ENCODE data around the gene SNAI1. TPM values are rescaled to one million over a fixed set of nuclear protein-coding genes. Genes with fewer than 3 reads are reported as not detected.
"Not testable (repeated sequence)": the region's sequence is repeated elsewhere in the genome, so short reads cannot be mapped to it uniquely, and the experiment has no call there.

The SNAI1 gene
- total RNA-seq, 1 experiment from 2014 or later, result 5.4 TPM

- Histone ChIP-seq H3K4me1 (ENCODE audit: insufficient read depth, low read length) (peaks cover 7% of the 10 kb centered on the region; the same call in 1 of the 2 replicates), H3K4me2 (ENCODE audit: low read length) (no peak overlapping the region), H3K4me3 (ENCODE audit: low read length) (no peak overlapping the region), H3K36me3 (ENCODE audit: low read depth, low read length) (no peaks in the 10 kb centered on the region), H2AFZ (ENCODE audit: low read length) (no peak overlapping the region), H3K27me3 (ENCODE audit: low read length) (no peaks in the 10 kb centered on the region), H3K9me2 (replicated peaks; ENCODE audit: low read length) (no peaks in the 10 kb centered on the region), H3K27ac (ENCODE audit: low read length) (no peak overlapping the region), H3K9ac (ENCODE audit: low read length) (no peak overlapping the region), H3F3A (ENCODE audit: low read length, unreplicated experiment) (no peaks in the 10 kb centered on the region), H3K9me3 (ENCODE audit: low read length) (no peaks in the 10 kb centered on the region), H3K79me2 (ENCODE audit: low read length) (no peaks in the 10 kb centered on the region), H4K20me1 (ENCODE audit: low read length) (no peaks in the 10 kb centered on the region)
- ChIA-PET POLR2A (ENCODE audit: unreplicated experiment) (no interaction called here), CTCF (interaction anchor here (1.3 kb wide), 1 partner anchor 81 kb away, joined by 7 read pairs; no protein-coding TSS in a partner anchor)
- TF ChIP-seq CTCF (conservative IDR thresholded peaks at IDR 0.05; ENCODE audit: low read depth, low read length) (no peak), EZH2 (IDR thresholded peaks at IDR 0.05; ENCODE audit: low read length, unreplicated experiment) (no peak), EZH2phosphoT487 (IDR thresholded peaks at IDR 0.05; ENCODE audit: borderline replicate concordance, low read length) (no peak)
- no peak for ATAC-seq
- DNase-seq, result no peak
- no TSS peak for BruUV-seq (replicated peaks)
- intact Hi-C loops (cut with micrococcal nuclease), result no loop called here
Observed at GRCh38 chr20:49990271-49990720, 7.5 kb downstream of the SNAI1 start.

DNA sequence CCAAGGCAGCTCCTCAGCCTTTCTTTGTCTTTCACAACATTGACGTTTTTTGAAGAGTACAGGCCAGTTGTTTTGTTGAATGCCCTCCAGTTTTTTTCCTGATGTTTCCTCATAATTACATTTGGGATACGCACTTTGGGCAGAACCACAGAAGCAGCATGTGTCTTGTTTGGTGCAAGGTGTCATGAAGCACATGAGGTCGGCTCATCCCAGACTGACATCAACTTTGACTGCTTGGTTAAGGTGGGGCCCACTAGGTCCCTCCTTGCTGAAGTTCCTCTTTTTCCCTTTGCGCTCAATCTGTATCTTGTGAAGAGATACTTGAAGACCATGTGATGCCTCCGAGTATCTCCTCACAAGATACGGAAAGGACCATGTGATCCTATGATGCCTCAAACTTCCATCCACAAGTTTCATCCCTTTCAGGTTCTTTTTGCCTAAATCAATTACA lies 10.5 kb downstream of the SNAI1 start:
- Histone ChIP-seq H3K4me1 (ENCODE audit: insufficient read depth, low read length) (no peaks in the 10 kb centered on the region), H3F3A (ENCODE audit: low read length, unreplicated experiment) (no peaks in the 10 kb centered on the region), H3K9me2 (replicated peaks; ENCODE audit: low read length) (no peaks in the 10 kb centered on the region), H3K36me3 (ENCODE audit: low read depth, low read length) (no peaks in the 10 kb centered on the region), H2AFZ (ENCODE audit: low read length) (no peak overlapping the region), H4K20me1 (ENCODE audit: low read length) (no peaks in the 10 kb centered on the region), H3K79me2 (ENCODE audit: low read length) (no peaks in the 10 kb centered on the region), H3K9ac (ENCODE audit: low read length) (no peak overlapping the region), H3K4me3 (ENCODE audit: low read length) (no peak overlapping the region), H3K27ac (ENCODE audit: low read length) (no peak overlapping the region), H3K4me2 (ENCODE audit: low read length) (no peak overlapping the region), H3K27me3 (ENCODE audit: low read length) (no peaks in the 10 kb centered on the region), H3K9me3 (ENCODE audit: low read length) (no peaks in the 10 kb centered on the region)
- ChIA-PET POLR2A (ENCODE audit: unreplicated experiment) (no interaction called here), CTCF (no interaction called here)
- intact Hi-C loops (cut with micrococcal nuclease), result no loop called here
- ATAC-seq, result no peak
- TF ChIP-seq EZH2 (IDR thresholded peaks at IDR 0.05; ENCODE audit: low read length, unreplicated experiment) (no peak), CTCF (conservative IDR thresholded peaks at IDR 0.05; ENCODE audit: low read depth, low read length) (no peak), EZH2phosphoT487 (IDR thresholded peaks at IDR 0.05; ENCODE audit: borderline replicate concordance, low read length) (no peak)
- DNase-seq, result no peak
- BruUV-seq (replicated peaks), result no TSS peak

- DNase-seq (no peak), ATAC-seq (no peak)
- no peaks in the 10 kb centered on the region for H3F3A ChIP-seq (ENCODE audit: low read length, unreplicated experiment)
- no peak for TF ChIP-seq EZH2phosphoT487 (IDR thresholded peaks at IDR 0.05; ENCODE audit: borderline replicate concordance, low read length)
- TF ChIP-seq EZH2 (IDR thresholded peaks at IDR 0.05; ENCODE audit: low read length, unreplicated experiment), result no peak
- TF ChIP-seq CTCF (conservative IDR thresholded peaks at IDR 0.05; ENCODE audit: low read depth, low read length), result no peak
- CTCF ChIA-PET, result no interaction called here
- POLR2A ChIA-PET (ENCODE audit: unreplicated experiment), result no interaction called here
- no peak overlapping the region for H3K9ac ChIP-seq (ENCODE audit: low read length)
- H3K4me1 ChIP-seq (ENCODE audit: insufficient read depth, low read length), result no peaks in the 10 kb centered on the region
- H3K4me2 ChIP-seq (ENCODE audit: low read length), result no peak overlapping the region
- H3K4me3 ChIP-seq (ENCODE audit: low read length), result no peak overlapping the region
- H3K27ac ChIP-seq (ENCODE audit: low read length), result no peak overlapping the region
- intact Hi-C loops (cut with micrococcal nuclease), result no loop called here
- no TSS peak for BruUV-seq (replicated peaks)
- no peaks in the 10 kb centered on the region for H4K20me1 ChIP-seq (ENCODE audit: low read length)
- H2AFZ ChIP-seq (ENCODE audit: low read length), result no peak overlapping the region
- no peaks in the 10 kb centered on the region for H3K79me2 ChIP-seq (ENCODE audit: low read length)
- H3K27me3 ChIP-seq (ENCODE audit: low read length), result no peaks in the 10 kb centered on the region
- H3K9me3 ChIP-seq (ENCODE audit: low read length), result no peaks in the 10 kb centered on the region
- H3K36me3 ChIP-seq (ENCODE audit: low read depth, low read length), result no peaks in the 10 kb centered on the region
- no peaks in the 10 kb centered on the region for H3K9me2 ChIP-seq (replicated peaks; ENCODE audit: low read length)
Observed at GRCh38 chr20:49995586-49995985, 12.8 kb downstream of the SNAI1 start.

GRCh38 chr20:49998478-49999188 lies 15.9 kb downstream of the SNAI1 start:
- CTCF ChIA-PET, ATAC-seq: not testable (repeated sequence)

More at GRCh38 chr20:49998478-49999188, 15.9 kb downstream of the SNAI1 start:
- H3K27me3 ChIP-seq (ENCODE audit: low read length); POLR2A ChIA-PET (ENCODE audit: unreplicated experiment); H4K20me1 ChIP-seq (ENCODE audit: low read length); H3K9me3 ChIP-seq (ENCODE audit: low read length); H3F3A ChIP-seq (ENCODE audit: low read length, unreplicated experiment); DNase-seq; H3K27ac ChIP-seq (ENCODE audit: low read length); BruUV-seq (replicated peaks); H3K4me3 ChIP-seq (ENCODE audit: low read length); H3K4me1 ChIP-seq (ENCODE audit: insufficient read depth, low read length); H3K9me2 ChIP-seq (replicated peaks; ENCODE audit: low read length); H3K9ac ChIP-seq (ENCODE audit: low read length); intact Hi-C loops (cut with micrococcal nuclease); H2AFZ ChIP-seq (ENCODE audit: low read length); H3K4me2 ChIP-seq (ENCODE audit: low read length); H3K79me2 ChIP-seq (ENCODE audit: low read length); H3K36me3 ChIP-seq (ENCODE audit: low read depth, low read length): not testable (repeated sequence)
